ENCODE results near the gene LRRC37A3.
"Not testable (repeated sequence)": the region's sequence is repeated elsewhere in the genome, so short reads cannot be mapped to it uniquely, and the experiment has no call there.

LRRC37A3 gene

GRCh38 chr17:64808178-64808977 is 110.9 kb downstream of the LRRC37A3 start:
- 82 to 92% methylated on average over 6 to 7 of the region's 9 CpGs for WGBS, 2 experiments
- H3K4me3 ChIP-seq (ENCODE audit: insufficient read depth, low read depth, low read length); H3K27ac ChIP-seq (ENCODE audit: insufficient read depth, low read depth, low read length, poor library complexity, severe bottlenecking); H3K9me3 ChIP-seq (ENCODE audit: control insufficient read depth, low read length); H3K27me3 ChIP-seq (ENCODE audit: control insufficient read depth, insufficient read depth, low read length, poor library complexity, severe bottlenecking); H3K36me3 ChIP-seq (ENCODE audit: control insufficient read depth, insufficient read depth, low read length); H3K4me1 ChIP-seq (ENCODE audit: control insufficient read depth, insufficient read depth, low read length): not testable (repeated sequence)

Measured in ectodermal cell (in vitro differentiated cells).